Measurements from ENCODE around the gene HMG20B.

Gene HMG20B

DNA sequence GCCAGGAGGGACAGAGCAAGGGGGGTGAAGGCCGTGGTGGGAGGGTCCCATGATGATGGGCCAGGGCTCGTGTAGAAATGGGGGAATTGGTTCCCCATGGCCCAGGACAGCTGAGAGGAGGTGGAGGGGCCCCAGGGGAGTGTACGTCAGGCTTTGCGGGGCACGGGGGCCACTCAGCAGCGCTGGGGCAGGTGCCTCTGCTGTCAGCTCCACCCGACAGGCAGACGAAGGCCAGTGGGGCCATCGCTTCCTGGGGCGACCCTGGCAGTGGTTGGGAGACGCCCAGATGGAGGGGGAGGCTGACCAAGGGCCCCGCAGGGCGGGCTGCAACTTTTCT lies 35.7 kb upstream of the HMG20B start:
- DNase-seq (ENCODE audit: low spot score), result no peak

DNA sequence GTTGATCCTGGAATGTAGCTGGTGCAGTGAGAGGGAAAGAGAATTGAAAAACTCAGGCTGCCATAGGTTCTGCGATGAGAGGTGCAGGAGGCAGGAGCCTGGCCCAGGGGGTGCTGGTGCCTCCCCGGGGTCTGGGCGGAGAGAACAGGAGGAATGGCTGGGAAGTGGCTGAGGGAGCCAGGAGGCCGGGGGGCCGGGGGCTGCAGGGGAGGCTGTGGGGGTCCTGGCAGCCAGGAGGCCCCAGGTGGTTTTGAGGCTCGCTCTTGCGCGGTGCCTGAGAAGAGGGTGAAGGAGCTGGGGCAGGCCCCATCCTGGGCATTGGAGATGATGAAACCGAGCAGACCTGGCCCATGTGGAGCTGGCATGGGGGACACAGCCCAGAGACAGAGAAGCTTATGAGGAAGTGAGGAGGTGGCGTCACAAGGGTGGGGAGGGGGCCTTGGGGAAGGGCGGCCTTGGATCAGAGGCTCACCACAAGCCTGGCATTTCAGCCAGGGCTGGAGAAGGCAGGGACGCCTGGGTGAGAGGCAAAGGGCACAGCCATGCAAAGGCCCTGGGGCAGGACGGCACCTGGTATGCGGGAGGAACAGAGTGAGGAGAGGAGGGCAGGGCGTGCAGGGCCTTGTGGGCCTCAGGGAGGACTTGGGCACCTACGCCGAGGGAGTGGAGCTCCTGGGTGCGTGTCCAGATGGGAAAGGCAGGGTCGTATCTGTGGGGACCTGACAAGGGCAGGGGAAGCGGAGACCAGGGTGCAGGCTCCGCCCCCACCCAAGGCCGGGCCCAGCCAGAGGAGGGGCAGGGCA lies 35.1 kb upstream of the HMG20B start:
- no peak for DNase-seq (ENCODE audit: low spot score)

DNA sequence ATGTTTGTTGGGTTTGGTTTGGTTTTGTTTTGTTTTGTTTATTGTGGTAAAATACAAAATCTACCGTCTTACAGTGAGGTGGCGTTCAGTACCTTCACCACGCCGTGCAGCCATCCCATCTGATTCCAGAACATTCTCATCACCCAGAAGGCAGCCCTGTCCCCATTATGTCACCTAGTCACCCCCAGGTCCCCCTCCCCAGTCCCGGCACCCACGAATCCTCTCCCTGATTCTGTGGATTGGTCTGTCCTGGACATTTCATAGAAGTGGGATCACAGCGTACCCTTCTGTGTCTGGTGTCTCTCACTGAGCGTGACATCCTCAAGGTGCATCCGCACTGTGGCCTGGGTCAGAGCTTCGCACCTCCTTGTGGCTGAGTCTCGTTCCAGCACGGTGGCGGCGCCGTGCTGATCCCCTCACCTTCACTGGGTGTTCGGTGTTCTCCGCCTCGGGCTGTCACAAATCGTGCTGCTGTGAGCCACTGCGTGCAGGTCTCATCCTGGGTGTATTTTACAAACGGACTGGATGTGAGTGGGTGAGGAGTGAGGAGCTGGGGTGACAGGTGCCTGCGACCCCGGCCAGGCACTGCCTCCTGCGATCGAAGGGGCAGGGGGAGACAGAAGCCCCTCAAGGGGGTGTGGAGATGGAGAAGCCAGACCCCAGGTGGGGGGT lies 34.4 kb upstream of the HMG20B start:
- no peak for DNase-seq (ENCODE audit: low spot score)

DNA sequence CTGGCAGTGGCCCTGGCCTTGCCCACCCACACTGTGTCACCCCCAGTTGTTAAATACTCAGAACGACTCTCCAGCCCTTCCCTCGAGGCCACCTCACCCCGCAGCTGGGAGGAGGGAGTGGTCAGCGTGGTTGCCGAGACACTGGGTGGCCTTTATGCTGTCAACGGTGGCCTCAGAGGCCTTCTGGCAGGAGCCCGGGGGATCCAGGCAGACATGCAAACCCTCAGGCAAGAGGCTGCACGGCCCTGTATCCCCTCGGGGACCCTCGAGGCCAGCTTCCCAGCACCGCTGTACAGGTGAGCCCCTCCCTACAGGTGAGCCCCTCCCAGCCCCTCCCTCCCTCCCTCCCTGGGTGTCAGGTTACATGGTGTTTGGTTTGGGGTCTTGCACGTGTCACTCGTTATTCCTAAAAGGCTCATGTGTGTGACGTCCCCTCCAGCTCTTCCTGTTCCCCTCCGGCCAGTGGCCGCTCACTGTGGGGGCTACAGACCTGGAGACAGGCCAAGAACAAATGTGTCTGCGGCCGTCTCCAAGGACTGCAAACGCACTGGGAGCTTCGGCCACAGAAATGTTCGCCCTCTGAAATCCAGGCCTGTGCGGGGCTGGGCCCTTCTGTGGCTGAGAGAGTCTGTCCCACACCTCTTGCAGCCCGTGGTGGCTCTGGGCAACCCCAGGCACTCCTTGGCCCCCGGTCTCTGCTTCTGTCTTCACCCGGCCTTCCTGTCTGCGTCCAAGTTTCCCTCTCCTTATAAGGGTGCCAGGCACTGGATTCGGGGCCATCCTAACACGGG lies 33.6 kb upstream of the HMG20B start, which contains the start of gene TEKTIP1:
TEKTIP1 (plus strand) TSS at position 210 of the 791 bp plus-strand sequence; CDS start at position 214, 4 bp downstream.
- DNase-seq (ENCODE audit: low spot score), result no peak

DNA sequence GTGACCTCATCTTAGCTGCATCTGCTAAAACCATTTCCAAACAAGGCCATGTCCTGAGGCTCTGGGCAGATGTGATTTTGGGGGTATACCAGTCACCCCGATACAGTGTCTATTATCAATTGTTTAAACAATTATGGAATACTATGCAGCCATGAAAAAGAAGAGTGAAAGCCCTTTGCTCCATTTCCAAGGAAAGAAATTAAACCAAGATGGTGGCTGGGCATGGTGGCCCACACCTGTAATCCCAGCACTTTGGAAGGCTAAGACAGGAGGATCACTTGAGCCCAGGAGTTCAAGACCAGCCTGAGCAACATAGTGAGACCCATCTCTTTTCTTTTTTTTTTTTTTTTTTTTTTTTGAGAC lies 33.0 kb upstream of the HMG20B start:
- DNase-seq (ENCODE audit: low spot score), result no peak

DNA sequence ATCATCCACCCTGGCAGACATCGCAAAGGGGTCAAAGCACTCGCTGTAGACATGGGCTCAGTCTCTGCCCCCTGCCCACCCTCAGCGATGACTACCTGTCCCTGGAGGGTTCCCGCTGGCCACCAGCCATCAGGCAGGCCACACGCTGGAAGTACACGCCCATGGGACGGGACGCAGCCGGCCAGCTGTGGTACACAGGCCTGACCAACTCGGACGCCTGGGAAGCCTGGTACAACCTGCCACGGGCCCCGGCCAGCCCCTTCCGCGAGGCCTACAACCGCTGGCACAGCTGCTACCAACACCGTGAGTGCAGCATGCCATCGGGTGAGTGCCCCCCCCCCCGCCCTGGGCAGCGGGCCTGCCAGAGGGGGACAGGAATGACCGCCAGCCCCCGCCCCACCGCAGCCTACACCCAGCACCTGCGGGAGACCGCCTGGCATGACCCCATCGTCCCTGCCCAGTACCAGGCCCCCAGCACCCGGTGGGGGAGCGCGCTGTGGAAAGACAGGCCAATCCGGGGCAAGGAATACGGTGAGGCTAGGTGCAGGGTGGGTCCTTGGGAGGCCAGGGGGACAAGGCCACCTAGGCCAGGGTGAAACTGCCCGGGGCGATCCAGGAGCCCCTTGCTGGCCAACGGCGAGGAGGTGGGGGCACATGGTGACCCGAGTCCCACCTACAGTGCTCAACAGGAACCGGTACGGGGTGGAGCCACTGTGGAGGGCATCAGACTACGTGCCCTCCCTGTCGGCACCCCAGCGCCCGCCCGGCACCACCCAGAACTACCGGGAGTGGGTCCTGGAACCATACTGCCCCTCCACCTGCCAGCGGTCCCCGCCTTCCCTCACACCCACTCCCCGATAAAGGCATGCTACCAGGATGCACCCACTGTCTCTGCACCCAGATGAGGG lies 29.3 kb upstream of the HMG20B start:
- no peak for DNase-seq (ENCODE audit: low spot score)

DNA sequence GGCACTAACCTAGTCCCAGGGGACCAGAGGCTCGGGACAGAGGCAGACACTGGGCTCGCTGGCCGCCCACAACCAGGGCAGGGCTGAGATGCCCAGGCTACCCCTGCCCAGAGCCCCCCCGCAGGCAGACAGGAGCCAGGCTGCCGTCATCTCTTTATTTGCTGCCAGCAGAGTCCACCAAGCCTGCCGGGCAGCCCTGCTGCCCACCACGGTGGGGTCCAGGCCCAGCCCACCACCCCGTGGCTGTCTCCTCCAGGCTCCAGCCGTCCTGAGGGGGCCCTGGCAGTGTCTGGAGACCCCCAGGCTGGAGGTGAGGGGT lies 28.7 kb upstream of the HMG20B start:
- no peak for DNase-seq (ENCODE audit: low spot score)

DNA sequence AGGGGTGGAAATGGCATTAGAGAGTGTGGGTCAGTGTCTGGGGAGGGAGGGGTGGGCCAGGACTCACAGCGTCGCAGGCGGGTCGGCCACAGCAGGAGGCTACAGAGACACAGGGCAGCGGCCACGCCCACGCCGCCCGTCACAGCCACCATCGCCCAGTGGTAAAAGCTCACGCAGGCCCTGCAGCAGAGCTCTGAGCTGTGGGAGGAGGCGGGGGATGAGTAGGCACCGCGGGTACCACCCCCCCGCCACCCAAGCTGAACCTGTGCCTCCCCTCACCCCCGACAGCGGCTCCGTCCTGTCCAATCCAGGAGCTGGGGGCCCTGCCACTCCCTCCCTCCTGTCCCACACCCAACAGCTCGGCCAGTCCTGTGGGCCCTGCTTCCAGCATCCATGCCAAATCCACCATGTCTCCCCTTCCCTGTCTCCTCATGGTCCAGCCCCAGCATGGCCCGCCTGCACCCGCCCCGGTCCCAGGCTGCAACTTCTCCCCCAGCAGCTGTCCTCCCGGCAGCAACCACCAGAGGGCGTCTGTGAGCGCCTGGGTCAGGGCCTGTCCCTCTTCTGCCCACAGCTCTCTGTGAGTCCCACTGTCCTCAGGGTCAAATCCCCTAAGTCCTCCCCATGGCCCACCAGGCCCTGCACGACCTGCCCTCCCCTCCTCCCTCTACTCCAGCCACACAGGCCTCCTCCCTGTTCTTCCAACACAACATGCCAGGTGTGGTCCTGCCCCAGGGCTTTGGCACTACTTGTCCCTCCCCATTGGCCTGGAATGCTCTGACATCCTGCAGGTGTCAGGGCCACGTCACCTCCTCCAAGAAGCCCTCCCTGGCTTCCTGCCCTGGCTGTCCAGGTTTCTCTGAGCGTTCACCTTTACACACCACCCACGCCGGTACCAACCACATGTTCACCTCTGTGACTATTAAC lies 27.7 kb upstream of the HMG20B start:
- peak; percentile 92 for DNase-seq (ENCODE audit: low spot score)

DNA sequence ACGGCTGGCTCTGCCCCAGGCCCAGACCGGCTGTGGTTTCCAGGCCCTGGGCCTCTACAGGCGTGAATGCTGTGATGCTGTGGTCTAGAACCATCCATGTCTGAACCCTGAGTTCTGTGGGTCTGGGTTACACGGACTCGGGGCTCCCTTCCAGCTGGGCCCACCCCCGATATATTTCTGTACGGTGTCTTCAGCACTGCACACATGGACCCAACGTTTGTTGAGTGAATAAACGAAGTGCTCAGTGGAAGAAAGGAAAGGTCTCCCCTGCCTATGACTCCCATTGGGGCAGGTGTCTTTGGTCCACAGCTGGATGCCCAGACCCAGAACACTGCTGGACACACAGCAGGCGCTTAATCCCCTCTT lies 27.1 kb upstream of the HMG20B start:
- no peak for DNase-seq (ENCODE audit: low spot score)

DNA sequence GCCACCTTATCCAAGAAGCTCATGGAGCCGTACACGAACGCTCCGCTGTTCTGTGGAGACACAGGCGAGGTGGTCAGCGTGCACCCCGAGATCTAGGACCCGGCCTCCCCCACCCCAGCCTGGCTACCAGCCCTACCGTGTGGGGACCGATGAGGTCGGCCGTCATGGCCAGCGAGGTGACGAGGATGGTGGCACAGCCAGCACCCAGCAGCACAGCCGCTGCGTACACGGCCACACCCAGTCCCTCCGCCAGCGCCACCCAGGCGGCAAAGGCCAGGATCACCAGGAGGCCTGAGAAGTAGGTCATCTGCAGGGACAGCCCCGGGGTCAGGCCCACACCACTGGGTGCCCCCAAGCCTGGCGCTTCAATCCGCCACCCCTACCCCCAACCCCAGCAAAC lies 26.6 kb upstream of the HMG20B start:
- no peak for DNase-seq (ENCODE audit: low spot score)

DNA sequence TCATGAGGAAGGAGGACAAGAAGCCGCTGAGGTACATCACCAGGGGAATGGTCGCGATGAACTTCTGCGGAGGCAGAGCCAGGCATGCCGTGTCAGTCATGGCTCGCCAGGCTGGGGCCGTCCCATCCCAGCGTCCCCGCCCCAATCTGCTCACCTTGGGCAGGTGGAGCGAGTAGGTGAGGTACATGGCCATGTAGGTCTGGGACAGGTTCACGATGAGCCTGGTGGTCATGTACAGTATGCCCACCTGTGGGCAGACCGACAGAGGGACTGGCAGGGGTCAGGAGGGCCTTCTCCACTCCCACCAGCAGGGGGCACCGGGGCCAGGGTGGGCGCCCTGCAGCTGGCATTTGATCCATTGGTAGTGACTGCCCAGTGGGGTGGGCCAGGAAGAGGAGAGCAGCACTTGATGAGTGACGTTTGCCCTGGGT lies 25.4 kb upstream of the HMG20B start:
- peak; percentile 80 for DNase-seq (ENCODE audit: low spot score)

DNA sequence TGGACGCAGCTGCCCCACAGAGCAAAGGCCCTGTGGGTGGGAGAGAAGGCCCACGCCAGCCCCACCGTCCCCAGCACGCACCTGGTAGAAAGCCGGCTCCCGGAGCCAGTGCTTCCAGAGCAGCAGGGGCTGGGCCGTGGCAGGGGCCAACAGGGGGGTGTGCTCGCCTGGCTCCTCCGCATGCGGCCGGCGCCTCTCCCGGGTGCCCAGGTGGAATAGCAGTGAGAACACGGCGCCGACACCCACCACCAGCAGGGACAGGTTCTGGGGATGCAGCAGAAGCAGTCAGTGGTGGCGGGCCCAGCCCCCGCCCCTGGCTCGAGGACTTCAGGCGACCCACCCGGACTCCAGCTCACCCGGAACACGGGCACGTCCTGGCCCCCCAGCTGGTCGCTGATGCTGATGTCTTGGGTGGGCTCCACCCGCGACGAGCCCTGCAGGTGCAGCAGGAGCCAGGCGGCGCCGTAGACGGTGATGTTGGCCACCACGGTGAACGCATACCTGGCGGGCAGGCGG lies 24.9 kb upstream of the HMG20B start:
- DNase-seq (ENCODE audit: low spot score), result no peak

DNA sequence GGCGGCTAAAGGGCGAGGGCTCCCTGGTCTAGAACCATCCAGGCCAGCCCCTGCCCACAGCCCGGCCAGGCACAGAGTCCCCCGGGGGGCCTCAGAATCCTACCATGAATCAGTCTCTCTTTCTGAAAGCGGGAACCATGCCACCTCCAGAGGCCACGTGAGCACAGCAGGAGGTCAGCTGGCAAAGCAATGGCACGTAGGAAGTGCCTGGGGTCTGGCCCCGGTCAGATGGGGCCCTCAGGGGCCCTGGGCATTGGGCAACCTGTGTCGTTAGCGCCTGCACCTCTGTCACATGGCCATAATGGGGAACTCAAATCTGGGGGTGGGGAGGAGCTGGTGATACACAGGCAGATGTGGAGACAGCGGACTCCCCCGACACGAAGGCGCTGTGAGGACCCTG lies 24.1 kb upstream of the HMG20B start:
- no peak for DNase-seq (ENCODE audit: low spot score)

DNA sequence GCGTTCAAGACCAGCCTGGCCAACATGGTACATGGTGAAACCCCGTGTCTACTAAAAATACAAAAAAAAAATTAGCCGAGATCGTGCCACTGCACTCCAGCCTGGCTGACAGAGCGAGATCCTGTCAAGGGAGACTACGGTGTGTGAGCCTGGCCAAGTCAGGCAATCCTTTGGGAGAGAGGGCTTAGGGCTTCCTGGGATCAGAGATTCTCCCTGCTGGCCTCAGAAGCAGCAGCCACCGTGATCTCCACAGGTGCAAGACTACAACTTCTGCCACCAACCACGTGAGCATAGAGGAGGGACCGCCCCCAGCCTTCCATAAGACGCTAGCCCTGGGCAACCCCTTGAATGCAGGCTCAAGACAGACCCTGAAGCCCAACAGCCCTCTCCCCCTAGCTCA lies 22.9 kb upstream of the HMG20B start:
- no peak for DNase-seq (ENCODE audit: low spot score)

DNA sequence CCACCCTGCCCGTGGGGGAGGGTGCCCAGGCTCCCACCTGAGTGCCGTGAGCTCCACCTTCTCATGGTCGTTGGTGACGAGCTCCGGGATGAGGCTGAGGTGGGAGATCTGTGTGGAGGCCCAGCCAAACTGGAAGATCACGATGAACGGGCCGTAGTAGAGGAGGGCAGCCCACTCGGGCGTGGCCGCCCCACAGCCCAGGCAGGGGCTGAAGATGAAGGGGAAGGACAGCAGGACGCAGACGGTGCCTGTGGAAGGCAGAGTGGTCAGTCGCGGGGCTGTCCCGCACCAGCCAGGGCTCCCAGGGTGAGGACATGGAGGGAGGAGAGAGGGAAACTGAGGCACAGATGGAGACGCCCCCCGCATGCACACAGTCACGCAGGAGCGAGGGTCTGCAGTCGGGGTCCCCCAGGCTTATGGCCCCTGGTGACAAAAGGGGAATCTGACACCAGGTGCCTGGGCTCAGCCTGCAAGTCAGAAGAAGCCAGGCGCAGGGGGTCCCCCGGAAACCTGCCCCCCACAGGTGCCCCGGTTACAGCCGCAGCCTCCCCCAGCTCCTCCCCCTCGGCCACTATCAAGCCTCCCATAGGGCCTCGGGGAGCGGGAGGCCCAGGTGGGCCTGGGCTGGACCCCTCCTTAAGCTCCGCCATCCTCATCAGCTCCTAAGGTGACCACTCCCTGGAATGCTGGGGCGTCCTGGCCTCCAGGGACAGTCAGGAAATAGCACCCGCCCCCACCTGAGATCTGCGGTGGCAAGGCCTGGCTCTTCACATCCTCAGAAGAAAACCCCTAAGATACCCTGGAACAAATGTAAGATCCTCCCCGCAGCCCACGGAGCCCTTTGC lies 21.6 kb upstream of the HMG20B start:
- no peak for DNase-seq (ENCODE audit: low spot score)

DNA sequence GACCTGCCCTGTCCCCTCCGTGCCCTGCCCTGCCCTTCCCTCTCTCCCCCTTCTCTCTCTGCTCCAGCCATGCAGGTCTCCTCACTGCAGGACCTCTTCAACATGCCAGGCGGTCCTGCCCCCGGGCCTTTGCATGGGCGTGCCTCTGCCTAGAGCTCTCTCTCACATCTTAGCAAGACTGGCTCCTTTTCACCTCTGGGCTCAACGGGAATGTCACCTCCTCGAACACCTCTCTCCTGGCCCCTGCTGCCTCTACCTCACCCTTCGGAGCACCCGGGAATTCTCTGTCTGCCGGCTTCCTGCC lies 21.0 kb upstream of the HMG20B start:
- no peak for DNase-seq (ENCODE audit: low spot score)

DNA sequence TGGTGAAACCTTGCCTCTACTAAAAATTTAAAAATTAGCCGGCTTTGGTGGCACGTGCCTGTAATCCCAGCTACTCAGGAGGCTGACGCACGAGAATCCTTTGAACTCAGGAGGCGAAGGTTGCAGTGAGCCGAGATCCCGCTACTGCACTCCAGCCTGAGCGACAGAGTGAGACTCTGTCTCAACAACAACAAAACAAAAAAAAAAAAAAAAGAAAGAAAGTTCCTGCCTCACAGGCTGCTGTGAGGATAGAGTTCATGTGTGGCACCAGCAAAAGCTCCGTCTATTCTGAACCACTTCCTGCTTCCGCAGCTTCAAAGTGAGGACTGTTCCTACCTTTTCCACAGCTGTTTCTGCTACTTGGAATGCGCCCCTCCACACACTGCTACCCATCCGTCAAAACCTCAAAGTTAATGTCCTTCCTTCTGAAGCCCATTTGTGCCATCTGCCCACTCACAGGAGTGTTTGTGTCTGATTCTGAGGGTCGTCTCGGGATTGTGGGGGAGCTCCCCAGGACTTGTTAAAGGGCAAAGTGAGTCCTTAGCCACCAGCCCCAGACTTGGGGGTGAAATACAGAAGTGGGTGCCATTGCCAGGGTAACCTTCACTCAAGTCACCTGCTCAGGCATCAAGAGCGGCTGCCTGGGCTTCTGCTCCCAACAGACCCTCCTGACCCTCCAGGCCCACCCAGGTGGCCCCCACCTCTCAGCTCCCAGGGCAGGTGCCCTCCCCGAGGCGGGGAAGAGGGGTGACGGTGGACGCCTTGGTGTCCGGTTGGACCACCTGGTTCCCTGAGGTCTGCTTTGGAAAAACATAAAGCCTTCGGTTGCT lies 18.3 kb upstream of the HMG20B start:
- DNase-seq (ENCODE audit: low spot score), result no peak

DNA sequence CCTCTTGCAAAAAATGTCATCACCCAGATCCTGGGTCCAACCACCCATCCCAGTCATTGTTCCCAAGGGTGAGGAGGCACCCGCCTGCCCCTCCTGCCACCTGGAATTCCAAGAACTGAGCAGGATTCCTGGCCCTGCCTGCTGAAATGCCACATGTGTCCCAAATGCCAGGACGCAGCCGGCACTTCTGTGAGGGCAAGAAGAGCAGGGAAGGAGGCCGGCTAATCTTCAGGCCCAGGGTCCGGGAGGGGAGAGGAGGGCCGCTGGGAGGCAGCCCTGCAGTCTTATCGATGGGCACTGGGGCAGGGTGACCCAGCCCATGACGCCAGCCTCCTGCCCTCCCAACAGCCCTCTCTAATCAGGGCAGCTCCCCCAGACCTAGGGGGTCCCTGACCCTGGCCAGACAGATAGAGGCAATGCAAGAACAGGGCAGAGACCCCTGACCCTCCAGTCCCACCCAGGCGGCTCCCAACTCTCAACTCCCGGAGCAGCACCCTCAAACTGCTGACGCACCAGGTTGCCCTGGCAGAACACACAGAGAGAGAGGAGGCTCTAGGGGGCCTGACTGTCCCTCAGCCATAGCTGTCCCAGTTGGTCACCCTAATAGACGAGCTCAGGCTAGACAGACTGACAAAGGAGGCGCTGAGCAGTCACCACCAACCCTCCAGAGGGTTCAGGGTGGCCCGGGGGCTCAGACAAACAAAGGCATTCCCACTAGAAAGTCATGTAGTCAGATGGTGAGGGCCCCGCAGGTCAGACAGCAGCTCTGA lies 16.9 kb upstream of the HMG20B start:
- no peak for DNase-seq (ENCODE audit: low spot score)
